OCI-LY3 (cell line): ENCODE measurements around the gene RAD18.

Experiments used
- H2AFZ ChIP-seq: fragments of 200-600, 300-600 bp; shearing (Covaris generic); 2 replicates; pipeline ENCODE4 v1.6.0; 2014; ENCODE audit warnings: antibody characterized with exemption, low read depth, low read length
- H3K27ac ChIP-seq: fragments of 200-600, 300-600 bp; sonication (generic); 2 replicates; pipeline ENCODE4 v1.5.1; 2014; ENCODE audit warnings: mild to moderate bottlenecking, low read length, moderate library complexity, mixed read lengths
- H3K27me3 ChIP-seq: fragments of 200-600, 300-600 bp; sonication (generic); 2 replicates; pipeline ENCODE4 v1.6.1; 2014; ENCODE audit warnings: low read depth, low read length, mixed read lengths
- H3K36me3 ChIP-seq: fragments of 200-600, 300-600 bp; sonication (generic); replicated peaks from 2 replicates; pipeline ENCODE3; 2014; ENCODE audit warnings: low read depth, low read length, mixed read lengths
- H3K4me1 ChIP-seq: fragments of 300-600, 200-600 bp; sonication (generic); 2 replicates; pipeline ENCODE4 v1.6.1; 2014; ENCODE audit warnings: low read length, mixed read lengths
- H3K4me2 ChIP-seq: fragments of 200-600, 300-600 bp; sonication (generic); 2 replicates; pipeline ENCODE4 v1.6.1; 2014; ENCODE audit warnings: low read length, mixed read lengths
- H3K4me3 ChIP-seq: fragments of 300-600, 200-600 bp; sonication (generic); 2 replicates; pipeline ENCODE4 v1.5.1; 2014; ENCODE audit warnings: antibody characterized with exemption, mild to moderate bottlenecking, low read length, moderate library complexity
- H3K79me2 ChIP-seq: fragments of 300-600, 200-600 bp; shearing (Covaris generic); 2 replicates; pipeline ENCODE4 v1.6.1; 2014; ENCODE audit warnings: mild to moderate bottlenecking, low read length, mixed read lengths
- H3K9ac ChIP-seq: fragments of 300-600, 200-600 bp; shearing (Covaris generic); 2 replicates; pipeline ENCODE4 v1.6.0; 2014; ENCODE audit warnings: mild to moderate bottlenecking, low read length, moderate library complexity
- H3K9me3 ChIP-seq: fragments of 200-600, 300-600 bp; shearing (Covaris generic); 2 replicates; pipeline ENCODE4 v1.6.1; 2014; ENCODE audit warnings: low read length, mixed read lengths; ENCODE audit not compliant: insufficient read depth
- H4K20me1 ChIP-seq: fragments of 200-600, 300-600 bp; sonication (generic); 2 replicates; pipeline ENCODE4 v1.6.1; 2016; ENCODE audit warnings: low read length, mixed read lengths; ENCODE audit not compliant: insufficient read depth
- CTCF ChIP-seq: fragments of 200-600, 300-600 bp; sonication (generic); IDR thresholded peaks from 2 replicates; pipeline ENCODE4 v1.5.1; 2014; ENCODE audit warnings: antibody characterized with exemption, low read length, low read depth
- EZH2phosphoT487 ChIP-seq: fragments of 200-600 bp; shearing (Covaris generic); IDR thresholded peaks from 2 replicates; pipeline ENCODE4 v1.6.1; 2018; ENCODE audit warnings: antibody characterized with exemption, mixed run types, low read depth

Gene RAD18

GRCh38 chr3:8885536-8886316, 77.5 kb downstream of the RAD18 start:
- H3K4me1 ChIP-seq, result no peaks in the 10 kb centered on the region
- H3K4me2 ChIP-seq, result no peak overlapping the region
- H3K4me3 ChIP-seq, result no peak overlapping the region
- H3K9ac ChIP-seq, result no peak overlapping the region
- H3K9me3 ChIP-seq, result no peaks in the 10 kb centered on the region
- no peaks in the 10 kb centered on the region for H3K79me2 ChIP-seq
- H3K36me3 ChIP-seq, result peaks cover 38% of the 10 kb centered on the region
- no peak overlapping the region for H3K27ac ChIP-seq
- H2AFZ ChIP-seq, result no peak overlapping the region
- no peaks in the 10 kb centered on the region for H4K20me1 ChIP-seq
- no peaks in the 10 kb centered on the region for H3K27me3 ChIP-seq
- TF ChIP-seq CTCF (no peak), EZH2phosphoT487 (no peak)

DNA sequence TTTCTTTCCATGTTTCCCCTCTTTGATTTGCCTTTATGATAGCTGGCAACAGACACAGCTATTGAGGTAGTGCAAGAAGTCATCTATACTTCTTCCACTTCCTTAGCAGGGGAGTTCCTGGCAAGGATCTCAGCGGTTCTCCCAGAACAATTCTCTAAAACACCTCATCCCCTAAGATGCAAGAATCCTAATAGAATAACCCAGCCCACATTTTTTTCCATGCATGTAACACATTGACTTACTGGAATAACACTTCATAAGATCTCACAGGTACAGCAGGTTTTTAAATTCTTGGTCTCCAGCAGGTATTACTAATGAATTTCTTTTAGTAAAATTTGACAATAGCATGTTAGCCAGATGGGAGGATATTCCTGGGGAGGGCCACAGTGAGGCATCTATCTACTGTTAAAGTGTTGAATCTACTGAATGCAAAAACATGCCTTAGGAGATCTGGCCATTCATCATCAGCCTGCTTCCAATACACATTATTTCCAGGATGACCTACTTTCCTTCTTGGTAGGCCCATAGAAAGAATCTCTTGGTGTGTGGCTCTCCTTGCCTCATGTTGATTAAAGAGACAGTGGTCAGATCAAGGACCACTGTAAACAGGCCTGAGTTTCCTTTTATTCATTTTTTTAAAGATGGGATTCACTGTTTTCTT, 78.5 kb downstream of the RAD18 start:
- Histone ChIP-seq H3K9ac (no peak overlapping the region), H3K79me2 (no peaks in the 10 kb centered on the region), H3K4me3 (no peak overlapping the region), H3K36me3 (peaks cover 38% of the 10 kb centered on the region), H3K27me3 (no peaks in the 10 kb centered on the region), H3K4me2 (no peak overlapping the region), H4K20me1 (no peaks in the 10 kb centered on the region), H3K4me1 (no peaks in the 10 kb centered on the region), H3K27ac (no peak overlapping the region), H2AFZ (no peak overlapping the region), H3K9me3 (no peaks in the 10 kb centered on the region)
- TF ChIP-seq EZH2phosphoT487 (no peak), CTCF (no peak)

GRCh38 chr3:8882642-8883041, 80.6 kb downstream of the RAD18 start:
- no peak overlapping the region for H3K27ac ChIP-seq
- H3K4me1 ChIP-seq, result no peaks in the 10 kb centered on the region

More at GRCh38 chr3:8882642-8883041, 80.6 kb downstream of the RAD18 start:
- Histone ChIP-seq H3K9ac (no peak overlapping the region), H3K27me3 (no peaks in the 10 kb centered on the region), H3K9me3 (no peaks in the 10 kb centered on the region), H3K79me2 (no peaks in the 10 kb centered on the region), H4K20me1 (no peaks in the 10 kb centered on the region), H3K4me3 (no peak overlapping the region), H3K36me3 (peaks cover 40% of the 10 kb centered on the region), H2AFZ (no peak overlapping the region), H3K4me2 (no peak overlapping the region)
- TF ChIP-seq EZH2phosphoT487 (no peak), CTCF (no peak)
